HT-29 (cell line): ENCODE measurements around the gene GATA3. TPM values are rescaled to one million over a fixed set of nuclear protein-coding genes. Genes with fewer than 3 reads are reported as not detected.

Experiments
- DNase-seq: peaks from one replicate; pipeline ENCODE4 v3.0.0-alpha.2; 2015; ENCODE audit warnings: low spot score
- total RNA-seq: library from RNA; depleted of rRNA; stranded (reverse); fragments of >200 nt; shearing (Covaris generic); gene quantifications from 2 replicates; pipeline ENCODE4 v1.2.3, GENCODE V29; 2014

GATA3 gene
- total RNA-seq, 1 experiment from 2014 or later: 0.86 TPM

GRCh38 chr10:8037941-8038894 is 16.3 kb upstream of the GATA3 start:
- DNase-seq: no peak

GRCh38 chr10:8039321-8039881 is 15.1 kb upstream of the GATA3 start:
- DNase-seq: no peak

GRCh38 chr10:8040651-8041050 is 13.8 kb upstream of the GATA3 start:
- DNase-seq: no peak

GRCh38 chr10:8041284-8041991 is 13.1 kb upstream of the GATA3 start:
- DNase-seq: no peak

GRCh38 chr10:8041992-8042720 is 12.3 kb upstream of the GATA3 start:
- no peak for DNase-seq

GRCh38 chr10:8042721-8043568 is 11.5 kb upstream of the GATA3 start:
- no peak for DNase-seq

- no peak for DNase-seq
Measured at GRCh38 chr10:8043569-8044306, 10.8 kb upstream of the GATA3 start.

GRCh38 chr10:8044331-8044907 is 10.1 kb upstream of the GATA3 start:
- DNase-seq: no peak

GRCh38 chr10:8044908-8045725 is 9.4 kb upstream of the GATA3 start:
- no peak for DNase-seq

GRCh38 chr10:8045726-8046494 is 8.6 kb upstream of the GATA3 start:
- no peak for DNase-seq

GRCh38 chr10:8047452-8048280 is 6.8 kb upstream of the GATA3 start:
- DNase-seq: no peak

- DNase-seq: no peak
Measured at GRCh38 chr10:8048281-8049008, 6.0 kb upstream of the GATA3 start.

- peak; percentile 29 for DNase-seq
Measured at GRCh38 chr10:8049045-8049864, 5.2 kb upstream of the GATA3 start.

- DNase-seq: peak; percentile 66
Measured at GRCh38 chr10:8049865-8050555, 4.5 kb upstream of the GATA3 start.

- peak; percentile 82 for DNase-seq
Measured at GRCh38 chr10:8050556-8051108, 3.9 kb upstream of the GATA3 start.
